GM23248 (cell line): Measurements from ENCODE around the gene IFNAR2. TPM values are rescaled to one million over a fixed set of nuclear protein-coding genes. Genes with fewer than 3 reads are reported as not detected.

Experiments
- DNase-seq: peaks from one replicate; pipeline ENCODE4 v3.0.0-alpha.2; 2015
- H2AFZ ChIP-seq: fragments of 200-600 bp; sonication (generic); 2 replicates; pipeline ENCODE4 v1.6.1; 2016; ENCODE audit warnings: antibody characterized with exemption
- H3F3A ChIP-seq: fragments of 200-600 bp; sonication (generic); 2 replicates; pipeline ENCODE4 v1.6.1; 2016; ENCODE audit warnings: mild to moderate bottlenecking, antibody characterized with exemption, mixed run types; ENCODE audit not compliant: insufficient read depth
- H3K27ac ChIP-seq: fragments of 200-600 bp; sonication (generic); 2 replicates; pipeline ENCODE4 v1.5.1; 2016; ENCODE audit warnings: mild to moderate bottlenecking
- H3K27me3 ChIP-seq: fragments of 200-600 bp; sonication (generic); replicated peaks from 2 replicates; pipeline ENCODE4 v1.6.1; 2016; ENCODE audit warnings: mild to moderate bottlenecking; ENCODE audit not compliant: insufficient read depth
- H3K36me3 ChIP-seq: fragments of 200-600 bp; sonication (generic); 2 replicates; pipeline ENCODE4 v1.6.1; 2016; ENCODE audit warnings: low read depth, mild to moderate bottlenecking
- H3K4me1 ChIP-seq: fragments of 200-600 bp; sonication (generic); 2 replicates; pipeline ENCODE4 v1.6.1; 2016; ENCODE audit warnings: mild to moderate bottlenecking; ENCODE audit not compliant: insufficient read depth
- H3K4me2 ChIP-seq: fragments of 200-600 bp; sonication (generic); one replicate; pipeline ENCODE4 v1.6.1; 2016; ENCODE audit warnings: mild to moderate bottlenecking; ENCODE audit not compliant: unreplicated experiment
- H3K4me3 ChIP-seq: fragments of 200-600 bp; sonication (generic); 2 replicates; pipeline ENCODE4 v1.5.1; 2016; ENCODE audit warnings: mild to moderate bottlenecking
- H3K79me2 ChIP-seq: fragments of 200-600 bp; sonication (generic); 2 replicates; pipeline ENCODE4 v1.6.1; 2016; ENCODE audit warnings: mild to moderate bottlenecking; ENCODE audit not compliant: insufficient read depth
- H3K9ac ChIP-seq: fragments of 200-600 bp; sonication (generic); 2 replicates; pipeline ENCODE4 v1.6.1; 2016; ENCODE audit warnings: mild to moderate bottlenecking
- H3K9me2 ChIP-seq: fragments of 200-600 bp; sonication (generic); 2 replicates; pipeline ENCODE4 v1.6.1; 2016; ENCODE audit warnings: mixed run types, mild to moderate bottlenecking, moderate library complexity; ENCODE audit not compliant: insufficient read depth
- H3K9me3 ChIP-seq: fragments of 200-600 bp; sonication (generic); one replicate; pipeline ENCODE4 v1.6.1; 2017; ENCODE audit warnings: low read depth
- H4K20me1 ChIP-seq: fragments of 200-600 bp; sonication (generic); 2 replicates; pipeline ENCODE4 v1.6.0; 2016; ENCODE audit not compliant: insufficient read depth
- EZH2 ChIP-seq: fragments of 200-600 bp; sonication (generic); IDR thresholded peaks from 2 replicates; pipeline ENCODE4 v1.6.1; 2018; ENCODE audit warnings: antibody characterized with exemption, mild to moderate bottlenecking; ENCODE audit not compliant: insufficient read depth, poor library complexity, severe bottlenecking
- EZH2phosphoT487 ChIP-seq: fragments of 200-600 bp; sonication (generic); IDR thresholded peaks from 2 replicates; pipeline ENCODE4 v1.6.1; 2018; ENCODE audit warnings: antibody characterized with exemption, moderate library complexity, mild to moderate bottlenecking, low read depth; ENCODE audit not compliant: insufficient read depth
- WGBS, 2 experiments: methylation state at CpG; one replicate each; pipeline ENCODE4 v1.1.6; 2015 to 2017; ENCODE audit warnings: low lambda C conversion rate in 2 of 2, low coverage in 1 of 2; ENCODE audit errors: missing lambda C conversion rate in 2 of 2; 5-methylcytosine and 5-hydroxymethylcytosine counted together
- in situ Hi-C: fragments of 300-500 bp; cut with MboI; formaldehyde crosslinking; loops from 2 replicates; pipeline ENCODE4 v1.15.0; 2020
- polyA plus RNA-seq: library from polyadenylated mRNA; unstranded; fragments of >200 nt; fragmentation: Nextera tagmentation; extraction: Ambion mirVana; gene quantifications from 2 replicates; pipeline ENCODE4 v1.2.1, GENCODE V29; 2016
- total RNA-seq: library from RNA; depleted of rRNA; stranded (reverse); fragments of >200 nt; shearing (Covaris generic); gene quantifications from 2 replicates; pipeline ENCODE4 v1.2.3, GENCODE V29; 2014

IFNAR2 gene
- total and polyA plus RNA-seq, 2 experiments from 2014 or later, result 4.0 to 21.8 TPM

- no peak overlapping the region for H3K4me2 ChIP-seq
- no peaks in the 10 kb centered on the region for H3K27me3 ChIP-seq
These were observed 30.7 kb upstream of the IFNAR2 start for GRCh38 chr21:33199100-33199464.

GRCh38 chr21:33199516-33200217 lies 30.1 kb upstream of the IFNAR2 start:
- Histone ChIP-seq H3K27ac (no peak overlapping the region), H3K4me1 (peaks cover 14% of the 10 kb centered on the region), H2AFZ (no peak overlapping the region), H3K27me3 (no peaks in the 10 kb centered on the region), H3K36me3 (no peaks in the 10 kb centered on the region), H3K9ac (peak overlapping the region; percentile 15; the same call in 1 of the 2 replicates), H3K9me2 (no peaks in the 10 kb centered on the region), H3K4me3 (no peak overlapping the region), H4K20me1 (no peaks in the 10 kb centered on the region), H3K9me3 (no peaks in the 10 kb centered on the region), H3K4me2 (no peak overlapping the region), H3F3A (peaks cover 16% of the 10 kb centered on the region), H3K79me2 (no peaks in the 10 kb centered on the region)
- peak; percentile 97 for DNase-seq
- in situ Hi-C loops, result loop anchor here (10.0 kb wide), 2 partner anchors 165 to 205 kb away; no protein-coding TSS in a partner anchor
- TF ChIP-seq EZH2phosphoT487, result no peak
- TF ChIP-seq EZH2, result no peak
- 19 to 20% methylated on average over 8 of the region's 8 CpGs for WGBS, 2 experiments

More at GRCh38 chr21:33199100-33199464, 30.7 kb upstream of the IFNAR2 start:
- TF ChIP-seq EZH2 (no peak), EZH2phosphoT487 (no peak)
- Histone ChIP-seq H3F3A (peaks cover 10% of the 10 kb centered on the region), H3K79me2 (no peaks in the 10 kb centered on the region), H3K9me2 (no peaks in the 10 kb centered on the region), H3K4me3 (no peak overlapping the region), H3K4me1 (peaks cover 9% of the 10 kb centered on the region), H3K27ac (no peak overlapping the region), H2AFZ (0 out of 2 replicates have a peak overlapping the region, but pooled peaks have one; percentile 16), H3K9me3 (no peaks in the 10 kb centered on the region), H3K9ac (no peak overlapping the region), H4K20me1 (no peaks in the 10 kb centered on the region), H3K36me3 (no peaks in the 10 kb centered on the region)
- DNase-seq, result no peak
- 59 to 63% methylated on average over 6 of the region's 6 CpGs for WGBS, 2 experiments
- in situ Hi-C loops, result loop anchor here (10.0 kb wide), 2 partner anchors 166 to 204 kb away; no protein-coding TSS in a partner anchor

GRCh38 chr21:33201956-33202355 lies 27.8 kb upstream of the IFNAR2 start:
- Histone ChIP-seq H3F3A (peaks cover 19% of the 10 kb centered on the region), H3K79me2 (no peaks in the 10 kb centered on the region), H3K9me2 (no peaks in the 10 kb centered on the region), H3K4me1 (peaks cover 14% of the 10 kb centered on the region), H3K9me3 (no peaks in the 10 kb centered on the region), H4K20me1 (no peaks in the 10 kb centered on the region), H3K36me3 (no peaks in the 10 kb centered on the region), H2AFZ (no peak overlapping the region), H3K27ac (no peak overlapping the region), H3K4me2 (no peak overlapping the region), H3K4me3 (no peak overlapping the region), H3K9ac (no peak overlapping the region), H3K27me3 (no peaks in the 10 kb centered on the region)
- no peak for TF ChIP-seq EZH2
- no peak for TF ChIP-seq EZH2phosphoT487
- DNase-seq, result peak; percentile 37
- in situ Hi-C loops, result no loop called here
- 75 to 76% methylated on average over 3 to 4 of the region's 4 CpGs for WGBS, 2 experiments

GRCh38 chr21:33202464-33203363 lies 27.0 kb upstream of the IFNAR2 start:
- H3K4me1 ChIP-seq, result peaks cover 14% of the 10 kb centered on the region
- in situ Hi-C loops, result no loop called here
- no peaks in the 10 kb centered on the region for H4K20me1 ChIP-seq
- no peak overlapping the region for H3K9ac ChIP-seq
- peaks cover 19% of the 10 kb centered on the region for H3F3A ChIP-seq
- no peak for DNase-seq
- no peaks in the 10 kb centered on the region for H3K9me2 ChIP-seq
- H3K4me2 ChIP-seq, result peak overlapping the region; percentile 31
- TF ChIP-seq EZH2, result no peak
- no peak for TF ChIP-seq EZH2phosphoT487
- no peak overlapping the region for H2AFZ ChIP-seq
- no peaks in the 10 kb centered on the region for H3K36me3 ChIP-seq
- no peak overlapping the region for H3K4me3 ChIP-seq
- 94 to 95% methylated on average over 13 to 16 of the region's 16 CpGs for WGBS, 2 experiments
- H3K27ac ChIP-seq, result peak overlapping the region; percentile 87; the same call in 1 of the 2 replicates
- H3K9me3 ChIP-seq, result no peaks in the 10 kb centered on the region
- no peaks in the 10 kb centered on the region for H3K79me2 ChIP-seq
- H3K27me3 ChIP-seq, result no peaks in the 10 kb centered on the region
